ENCODE measurements around the gene TTC39B. TPM values are rescaled to one million over a fixed set of nuclear protein-coding genes. Genes with fewer than 3 reads are reported as not detected.

The TTC39B gene
- 1.6 TPM in 2 replicates for total RNA-seq

DNA sequence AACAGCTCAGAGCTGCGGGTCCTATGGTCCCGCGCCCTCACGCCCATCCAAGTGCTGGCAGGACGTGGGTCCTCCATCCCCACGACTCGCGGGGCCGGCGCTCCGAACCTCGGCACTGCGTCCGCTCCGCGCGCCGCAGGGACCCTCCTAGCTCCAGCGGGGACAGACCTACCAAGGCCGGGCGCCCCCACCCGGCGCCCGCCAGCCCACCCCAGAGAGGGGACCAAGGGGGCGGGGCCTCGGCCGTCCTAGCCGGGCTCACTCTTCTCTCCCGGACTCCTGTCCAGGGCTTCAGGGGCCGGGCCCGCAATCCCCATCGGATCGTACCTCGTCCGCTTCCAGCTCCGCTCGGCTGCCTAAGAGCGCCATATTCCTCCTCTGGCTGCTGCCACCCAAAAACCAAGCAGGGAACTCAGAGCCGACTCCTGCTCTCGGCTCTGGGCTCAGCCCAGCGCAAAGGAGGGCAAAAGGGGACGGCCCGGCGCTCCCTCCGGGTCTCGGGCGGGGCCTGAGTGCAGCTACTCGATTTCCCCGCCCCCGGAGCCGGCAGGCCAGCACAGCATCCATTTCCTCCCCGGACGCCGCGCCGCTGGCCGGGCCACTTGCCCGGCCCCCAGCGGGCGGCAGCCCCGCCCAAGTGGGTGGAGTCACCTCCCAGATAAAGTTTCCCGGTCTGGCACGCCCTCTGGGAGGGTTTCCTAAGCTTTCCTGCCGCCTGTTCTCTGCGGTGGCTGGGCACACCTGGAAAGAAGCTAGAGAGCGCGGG lies at the start of gene TTC39B:
Gene TTC39B, minus strand, starts transcription at position 460 of the 766 bp plus-strand sequence. Its CDS starts 91 bp downstream, at position 369.

Small RNAs within 50 kb of the gene (small RNA-seq; reads per million reads assigned to genes)
- not detected for gene RNU6-559P

Other genes starting within 250 kb of the TTC39B start
- gene SNAPC3, start 115.7 kb upstream of the TTC39B start, total RNA-seq = 32.2 and 33.9 TPM in 2 replicates
- 5.5 and 6.7 TPM in 2 replicates for gene PSIP1, start 203.8 kb upstream of the TTC39B start, total RNA-seq
- gene CCDC171, start 245.8 kb upstream of the TTC39B start, total RNA-seq = 1.7 and 5.1 TPM in 2 replicates